Muscle of back (tissue), 11 donors: Measurements from ENCODE around the gene ENPP3. TPM values are rescaled to one million over a fixed set of nuclear protein-coding genes. Genes with fewer than 3 reads are reported as not detected.
"Not testable (repeated sequence)": the region's sequence is repeated elsewhere in the genome, so short reads cannot be mapped to it uniquely, and the experiment has no call there.

Experiments
- DNase-seq, 3 donors: peaks; one replicate each; pipeline versions ENCODE4 v3.0.0 to v3.0.0-alpha.2; 2013
- polyA plus RNA-seq, 10 donors: library from polyadenylated mRNA; unstranded; fragments of 120-200 nt; gene quantifications; one replicate each; pipeline ENCODE4 v1.2.1, GENCODE V29; 2013; ENCODE audit not compliant: insufficient read length in 10 of 10

Gene ENPP3
- polyA plus RNA-seq, 10 donors: 0.13 to 0.71 (median 0.28) TPM

DNA sequence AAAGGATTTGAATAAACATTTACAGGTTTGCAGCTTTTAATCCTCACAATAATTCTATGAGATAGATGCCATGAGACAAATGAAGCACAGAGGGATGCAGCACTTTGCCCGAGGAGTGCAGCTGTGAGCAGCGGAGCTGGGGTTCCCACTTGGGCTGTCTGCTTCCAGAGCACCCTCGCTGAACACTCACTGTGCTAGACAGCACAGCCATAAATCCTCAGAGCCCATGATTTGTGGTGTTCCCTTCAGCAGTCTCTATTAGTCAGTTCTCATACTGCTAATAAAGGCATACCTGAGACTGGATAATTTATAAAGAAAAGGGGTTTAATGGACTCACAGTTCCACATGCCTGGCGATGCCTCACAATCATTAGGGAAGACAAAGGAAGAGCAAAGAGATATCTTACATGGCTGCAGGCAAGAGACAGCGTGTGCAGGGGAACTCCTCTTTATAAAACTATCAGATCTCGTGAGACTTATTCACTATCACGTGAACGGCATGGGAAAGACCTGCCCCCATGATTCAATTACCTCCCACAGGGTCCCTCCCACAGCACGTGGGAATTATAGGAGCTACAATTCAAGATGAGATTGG, 99.0 kb downstream of the ENPP3 start:
- DNase-seq: no peak

DNA sequence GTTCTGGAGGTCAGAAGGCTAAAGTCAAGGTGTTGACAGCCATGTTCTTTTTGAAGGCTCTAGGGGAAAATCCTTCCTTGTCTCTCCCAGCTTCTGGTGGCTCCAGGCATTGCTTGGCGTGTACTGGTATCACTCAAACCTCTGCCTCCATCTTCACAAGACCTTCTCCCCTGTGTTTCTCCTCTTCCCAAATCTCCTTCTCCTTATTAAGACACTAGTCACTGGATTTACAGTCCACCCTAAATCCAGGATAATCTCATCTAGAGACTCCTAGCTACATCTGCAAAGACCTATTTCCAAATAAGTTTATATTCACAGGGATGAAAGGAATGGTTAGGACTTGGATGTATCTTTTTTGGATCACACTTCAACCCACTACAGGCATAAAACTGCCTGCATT, 99.7 kb downstream of the ENPP3 start:
- no peak for DNase-seq

DNA sequence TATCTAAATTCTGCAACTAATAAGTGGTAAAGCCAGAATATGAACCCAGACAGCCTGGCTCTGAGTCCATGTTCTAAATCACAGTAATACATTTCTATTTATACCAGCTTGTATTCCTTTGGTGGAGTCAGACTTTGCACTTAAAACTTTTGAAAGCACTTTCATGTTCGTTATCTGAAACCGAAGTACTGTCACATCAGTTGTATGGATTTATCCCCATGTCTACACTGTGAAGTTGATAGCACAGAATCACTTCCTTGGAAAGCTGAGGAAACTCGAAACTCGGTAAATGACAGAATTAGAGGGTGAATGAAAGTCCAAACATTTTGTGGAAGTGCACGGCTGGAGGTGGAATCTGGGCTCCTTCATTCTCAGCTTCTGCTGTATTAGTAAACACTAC, 102.0 kb downstream of the ENPP3 start:
- no peak for DNase-seq

DNA sequence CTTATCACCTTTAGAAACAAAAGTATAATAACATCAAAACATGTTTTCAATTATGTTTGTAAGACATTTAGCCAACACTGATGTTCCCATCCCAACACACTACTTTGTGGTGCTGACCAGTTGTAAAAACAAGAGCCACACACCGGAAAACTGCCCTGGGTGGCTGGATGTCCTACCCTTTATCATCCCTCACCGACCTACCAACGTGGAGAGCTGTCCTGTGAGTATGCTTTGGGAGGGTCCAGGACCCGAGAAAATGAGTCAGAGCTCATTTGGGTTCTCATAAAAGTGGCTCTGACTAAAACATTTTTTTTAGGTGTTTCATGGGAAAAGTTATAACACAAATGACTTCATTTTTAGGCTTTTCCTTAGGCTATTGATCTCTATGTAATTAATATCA, 103.1 kb downstream of the ENPP3 start:
- no peak for DNase-seq

DNA sequence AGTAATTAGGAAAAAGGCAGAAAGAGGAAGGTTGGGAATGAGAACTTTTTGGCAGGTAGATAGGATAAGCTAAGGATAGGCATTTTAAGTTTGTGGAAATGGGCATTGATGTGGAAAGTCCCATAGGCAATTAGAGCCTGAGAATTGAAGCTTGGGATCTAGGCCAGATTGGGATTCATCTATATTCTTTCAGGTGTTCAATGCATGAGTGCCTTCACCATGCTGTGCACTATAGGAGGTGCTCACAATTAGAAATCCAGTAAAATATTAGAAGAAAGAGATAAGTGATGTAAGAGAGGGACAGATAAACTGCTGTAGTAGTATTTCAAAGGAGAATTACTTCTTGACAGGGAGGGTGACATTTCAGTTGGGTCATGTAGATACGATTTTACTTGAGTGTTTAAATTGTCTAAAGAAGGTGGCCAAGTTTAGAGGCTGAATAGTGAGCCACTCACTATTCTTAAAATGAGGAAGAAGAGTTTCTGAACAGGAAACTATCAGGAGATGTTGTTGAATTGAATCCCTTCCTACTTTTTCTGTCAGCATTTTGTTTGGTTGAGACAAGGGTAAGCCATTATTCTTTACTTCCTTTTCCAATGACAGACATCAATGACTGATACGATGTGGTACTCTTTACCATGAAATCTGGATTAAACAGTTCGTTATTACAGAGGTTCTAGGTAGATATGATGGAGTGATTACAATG, 104.7 kb downstream of the ENPP3 start:
- no peak for DNase-seq

DNA sequence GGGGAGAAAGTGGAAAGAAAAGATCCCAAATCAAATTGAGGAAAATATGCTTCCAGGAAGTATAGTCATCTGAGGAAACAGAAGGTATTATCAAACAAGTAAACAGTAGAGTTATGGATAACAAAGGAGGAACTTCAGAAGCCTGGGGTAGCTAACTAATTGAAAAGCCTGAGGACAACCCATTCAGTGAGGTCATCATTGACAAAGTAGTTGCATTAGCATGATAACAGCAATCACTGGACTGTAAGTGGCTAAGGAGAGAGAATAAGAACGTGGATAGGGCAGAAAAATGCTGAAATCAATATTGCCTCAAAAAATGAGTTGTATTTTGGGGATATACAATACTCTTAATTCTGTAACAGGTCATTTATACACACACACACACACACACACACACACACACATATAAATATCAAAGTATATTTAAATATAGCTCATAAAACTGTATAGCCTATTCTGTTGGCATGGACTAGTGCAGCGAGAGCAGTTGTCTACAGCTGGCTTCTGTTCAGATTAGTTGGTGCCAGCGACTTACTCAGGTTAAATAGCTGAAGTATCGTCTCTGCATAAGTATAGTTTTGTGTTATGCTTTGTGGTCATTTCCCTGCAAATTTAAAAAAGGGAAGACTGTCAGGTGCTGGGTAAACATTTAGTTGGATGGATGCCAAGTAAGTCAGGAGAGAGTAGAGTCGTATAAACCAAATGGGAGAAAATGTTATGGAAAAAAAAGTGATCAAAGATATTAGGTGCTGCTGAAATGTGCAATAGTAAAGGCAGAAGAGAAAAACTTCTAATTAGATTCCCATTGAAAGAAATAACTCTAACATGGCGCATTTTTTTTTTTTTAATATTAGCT, 107.6 kb downstream of the ENPP3 start:
- DNase-seq: no peak

DNA sequence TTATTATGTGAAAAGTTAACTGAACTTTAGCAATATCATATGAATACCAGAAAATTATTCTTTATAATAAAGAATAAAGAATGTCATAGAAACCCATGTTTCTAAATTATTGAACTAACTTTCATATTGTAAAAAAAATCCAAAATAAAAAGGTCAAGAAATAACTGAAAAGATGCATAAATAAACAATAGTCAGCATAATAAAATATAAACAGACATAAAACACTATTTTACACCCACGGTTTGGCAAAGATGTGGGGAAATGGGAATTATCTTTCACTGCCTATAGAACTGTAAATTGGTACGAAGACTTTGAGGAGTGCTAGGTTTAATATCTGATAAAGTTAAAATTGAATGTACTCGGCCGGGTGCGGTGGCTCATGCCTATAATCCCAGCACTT, 108.4 kb downstream of the ENPP3 start:
- no peak for DNase-seq

DNA sequence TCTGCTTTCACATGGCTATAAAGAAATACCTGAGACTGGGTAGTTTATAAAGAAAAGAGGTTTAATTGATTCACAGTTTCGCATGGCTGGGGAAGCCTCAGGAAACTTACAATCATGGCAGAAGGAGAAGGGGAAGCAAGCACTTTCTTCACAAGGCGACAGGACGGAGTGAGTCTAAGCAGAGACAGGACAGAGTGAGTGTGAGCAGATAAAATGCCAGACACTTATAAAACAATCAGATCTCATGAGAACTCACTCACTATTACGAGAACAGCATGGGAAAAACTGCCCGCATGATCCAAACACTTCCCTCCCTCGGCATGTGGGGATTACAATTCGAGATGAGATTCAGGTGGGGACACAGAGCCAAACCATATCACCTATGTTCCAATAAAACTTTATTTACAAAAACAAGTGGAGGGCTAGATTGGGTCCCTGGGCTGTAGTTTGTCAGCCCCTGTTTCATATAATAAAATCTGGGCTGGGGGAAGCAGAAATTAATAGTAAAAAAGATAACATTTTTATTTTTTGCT, 110.8 kb downstream of the ENPP3 start:
- DNase-seq: no peak

DNA sequence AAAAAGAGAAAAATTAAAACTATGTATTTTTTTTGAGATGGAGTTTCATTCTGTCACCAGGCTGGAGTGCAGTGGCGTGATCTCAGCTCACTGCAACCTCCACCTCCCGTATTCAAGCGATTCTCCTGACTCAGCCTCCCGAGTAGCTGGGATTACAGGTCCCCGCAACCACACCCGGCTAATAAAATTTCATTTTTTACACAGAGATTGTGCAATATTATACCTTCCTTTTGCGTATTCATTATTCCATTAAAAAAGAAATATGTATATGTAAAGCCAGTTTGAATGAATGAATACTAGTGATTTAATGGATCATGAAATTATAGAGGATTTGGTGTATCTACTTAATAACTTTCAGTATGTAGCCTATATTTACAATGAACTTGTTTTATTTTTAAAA, 111.9 kb downstream of the ENPP3 start:
- DNase-seq: no peak

DNA sequence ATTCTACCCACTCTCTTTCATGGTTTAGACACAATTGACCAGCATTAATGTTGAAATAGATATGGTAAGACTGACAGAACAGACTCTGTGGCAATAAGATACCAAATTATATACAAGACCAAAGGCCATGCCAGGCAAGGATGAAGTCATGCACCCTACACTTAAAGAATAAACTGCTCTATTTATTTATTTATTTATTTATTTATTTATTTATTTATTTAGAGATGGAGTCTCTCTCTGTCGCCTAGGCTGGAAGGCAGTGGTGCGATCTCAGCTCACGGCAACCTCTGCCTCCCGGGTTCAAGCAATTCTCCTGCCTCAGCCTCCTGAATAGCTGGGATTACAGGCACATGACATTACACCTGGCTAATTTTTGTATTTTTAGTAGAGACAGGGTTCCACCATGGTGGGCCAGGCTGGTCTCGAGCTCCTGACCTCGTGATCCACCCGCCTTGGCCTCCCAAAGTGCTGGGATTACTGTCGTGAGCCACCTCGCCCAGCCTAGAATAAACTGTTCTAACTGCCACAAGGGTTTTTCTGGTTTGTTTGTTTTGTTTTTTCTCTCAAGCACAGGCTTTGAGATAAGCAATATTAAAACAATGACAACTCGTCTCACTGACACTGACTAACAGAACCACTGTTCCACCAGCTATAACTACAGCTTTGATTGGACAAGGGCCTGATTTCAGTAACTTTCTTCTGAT, 114.1 kb downstream of the ENPP3 start:
- DNase-seq: not testable (repeated sequence)

DNA sequence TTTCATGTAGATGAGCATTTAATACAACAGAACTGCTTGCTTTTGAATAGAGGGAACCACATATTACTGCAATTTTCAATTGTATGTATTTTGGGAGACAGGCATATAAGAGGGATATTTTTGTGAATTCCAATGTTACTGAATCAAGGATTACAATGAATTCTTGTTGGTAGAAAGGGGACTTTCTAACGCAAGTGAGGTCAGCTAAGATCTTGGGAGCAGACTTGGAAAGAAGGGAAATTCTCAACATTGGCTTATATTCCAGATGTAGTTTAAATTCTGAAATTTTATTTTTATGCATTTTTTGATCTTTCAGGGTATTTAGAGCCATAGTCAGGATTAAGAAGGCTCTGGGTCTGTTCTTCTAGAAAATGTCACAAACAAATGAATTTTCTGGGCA, 117.0 kb downstream of the ENPP3 start:
- DNase-seq: no peak

DNA sequence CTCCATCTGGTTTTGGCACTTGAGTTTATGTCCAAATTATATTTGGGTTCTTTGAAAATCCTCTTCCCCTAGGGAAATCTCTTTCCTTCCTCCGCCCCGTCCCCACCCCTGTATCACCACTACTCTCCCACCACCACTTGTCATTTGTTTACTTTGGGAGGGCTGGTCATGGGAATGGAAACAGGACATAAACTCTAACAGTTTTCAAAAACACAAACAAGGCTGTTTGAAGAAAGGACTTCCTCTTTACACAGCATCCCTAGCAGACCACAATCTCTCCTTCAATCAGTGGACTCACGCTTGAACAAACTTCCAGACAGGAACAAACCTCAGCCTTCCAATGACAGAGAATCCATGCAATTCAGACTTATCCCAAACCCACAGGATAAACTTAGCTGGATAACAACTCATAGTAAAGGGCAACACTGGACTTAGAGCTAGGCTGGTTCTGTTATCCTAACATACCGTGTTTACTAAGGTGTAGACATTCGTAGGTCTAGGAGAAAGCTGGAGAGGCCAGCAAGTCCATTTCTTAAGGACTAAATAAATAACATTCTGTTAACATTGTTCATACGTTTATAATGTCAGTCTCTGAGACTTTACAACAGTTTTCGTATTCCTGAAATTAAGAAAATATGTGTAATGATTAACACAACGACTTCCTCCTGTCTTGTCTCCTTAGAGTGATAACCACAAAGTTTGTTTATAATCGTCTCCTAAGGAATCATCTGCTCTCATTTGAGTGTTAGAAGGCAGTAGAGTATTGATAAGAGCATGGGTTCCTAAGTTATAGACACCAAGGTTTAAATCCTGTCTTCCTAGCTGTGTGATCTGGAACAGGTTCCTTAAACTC, 117.8 kb downstream of the ENPP3 start:
- DNase-seq: no peak

DNA sequence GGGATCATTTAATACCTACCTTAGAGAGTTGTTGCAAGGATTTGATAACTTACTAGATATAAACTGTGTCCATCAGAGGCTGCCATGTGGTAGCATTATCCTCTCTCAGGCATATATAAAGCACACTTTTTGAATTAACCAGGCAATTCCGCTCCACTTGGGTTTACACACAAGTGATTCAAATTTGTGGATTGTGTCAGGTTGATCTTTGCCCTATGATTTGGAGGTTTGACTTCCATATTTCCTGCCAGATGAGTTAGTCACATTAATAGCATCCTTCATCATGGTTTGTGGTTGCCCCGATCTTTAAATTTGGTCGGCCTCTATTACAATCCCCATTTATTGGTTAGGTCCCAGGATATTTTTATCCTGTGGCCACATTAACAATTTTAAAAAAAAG, 118.5 kb downstream of the ENPP3 start:
- peak in 1 of 3 donors; percentile 74 for DNase-seq

DNA sequence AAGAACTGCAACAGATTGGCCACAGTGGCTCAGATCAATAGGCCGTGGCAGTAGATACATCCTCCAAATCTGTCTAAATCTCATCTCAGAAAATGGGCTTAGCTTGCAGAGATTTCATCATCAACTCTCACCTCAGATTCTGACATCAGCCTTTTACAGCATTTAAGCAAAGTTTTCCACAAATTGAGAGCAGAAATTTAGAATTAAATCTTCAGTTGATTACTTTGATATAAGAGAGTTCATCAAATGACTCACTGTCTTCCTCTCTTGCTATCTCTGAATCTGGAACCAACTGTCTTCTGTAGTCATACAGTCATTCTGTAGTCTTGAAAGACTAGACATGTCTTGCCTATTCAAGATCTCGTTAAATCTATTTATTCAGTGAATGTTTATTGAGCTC, 118.9 kb downstream of the ENPP3 start:
- no peak for DNase-seq

DNA sequence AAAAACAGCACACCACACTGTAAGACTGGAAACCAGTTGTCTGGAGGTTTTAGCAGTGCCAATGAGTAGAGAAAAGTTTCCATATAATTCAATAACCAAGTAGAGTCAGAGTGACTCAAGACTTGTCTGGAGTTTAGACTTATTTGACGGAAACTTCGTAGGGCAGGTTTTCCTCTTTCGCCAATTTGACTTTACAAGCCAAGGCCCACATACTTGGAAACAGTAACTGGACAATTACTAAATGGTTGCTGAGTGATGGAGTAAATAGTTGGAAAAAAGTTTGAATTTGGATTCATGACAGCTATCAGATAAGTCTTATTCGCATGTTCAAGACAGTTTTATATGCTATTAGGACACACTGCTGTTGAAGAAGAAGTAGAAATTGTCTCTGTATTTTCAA, 121.8 kb downstream of the ENPP3 start:
- peak in 2 of 3 donors; percentile 76 to 79 for DNase-seq

DNA sequence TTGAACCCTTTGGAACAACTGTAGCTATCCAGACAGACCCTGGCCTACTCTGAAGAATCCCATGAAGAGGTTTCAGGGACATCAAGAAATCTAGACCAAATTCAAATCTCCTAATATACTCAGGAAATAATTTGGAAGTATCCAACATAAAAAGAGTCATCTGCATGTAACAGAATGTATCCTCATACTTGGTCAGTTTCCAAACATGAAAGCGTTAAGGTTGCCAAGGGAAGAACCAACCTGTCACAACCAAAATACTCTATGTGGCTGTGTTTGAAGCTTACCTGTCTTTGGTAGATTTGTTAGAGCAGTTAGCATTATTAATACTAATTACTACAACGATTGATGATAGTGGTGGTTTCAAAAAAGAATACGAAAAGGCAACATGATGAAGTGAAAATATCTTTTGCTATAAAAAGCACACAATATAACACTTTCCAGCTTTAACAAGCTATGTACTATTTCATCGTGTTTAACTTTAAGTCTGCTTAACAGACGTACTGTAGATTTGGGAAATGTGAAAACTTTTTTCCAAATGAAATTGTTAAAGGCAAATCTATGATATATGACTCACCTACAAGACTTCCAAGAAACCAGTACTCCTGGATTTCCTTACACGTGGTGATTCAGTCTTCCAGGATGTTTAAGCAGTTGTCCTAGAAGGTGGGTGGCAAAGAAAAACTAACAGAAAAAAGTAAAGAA, 124.1 kb downstream of the ENPP3 start:
- peak in 2 of 3 donors; percentile 39 to 46 for DNase-seq

DNA sequence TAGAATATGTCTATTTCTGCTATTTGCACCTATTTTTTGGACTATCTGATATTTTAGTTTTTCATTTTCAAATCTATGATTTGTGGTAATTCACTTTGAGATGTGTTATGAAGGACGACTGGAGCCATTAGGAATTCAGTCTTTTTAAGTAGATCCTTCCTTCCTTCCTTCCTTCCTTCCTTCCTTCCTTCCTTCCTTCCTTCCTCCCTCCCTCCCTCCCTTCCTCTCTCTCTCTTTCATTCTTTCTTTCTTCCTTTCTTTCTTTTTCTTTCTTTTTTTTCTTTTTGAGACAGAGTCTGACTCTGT, 124.6 kb downstream of the ENPP3 start:
- DNase-seq: no peak

DNA sequence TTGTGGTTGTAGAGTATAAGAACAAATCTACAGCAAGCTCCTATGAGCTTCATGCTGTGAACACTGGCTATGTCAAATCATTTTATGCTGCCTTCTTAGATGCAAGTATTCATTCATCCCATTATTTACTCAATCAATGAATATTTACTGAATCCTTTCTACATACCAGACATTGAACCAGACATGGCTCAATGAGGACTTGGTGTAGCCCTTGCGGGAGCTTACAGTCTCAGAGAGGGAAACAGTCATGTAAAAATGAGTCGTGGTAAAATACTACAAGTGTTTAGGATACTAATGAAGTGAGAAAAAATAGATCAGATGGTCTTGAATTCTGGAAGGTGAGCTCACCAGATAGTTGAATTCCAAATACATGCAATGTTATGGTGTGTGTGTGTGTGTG, 125.9 kb downstream of the ENPP3 start:
- no peak for DNase-seq

DNA sequence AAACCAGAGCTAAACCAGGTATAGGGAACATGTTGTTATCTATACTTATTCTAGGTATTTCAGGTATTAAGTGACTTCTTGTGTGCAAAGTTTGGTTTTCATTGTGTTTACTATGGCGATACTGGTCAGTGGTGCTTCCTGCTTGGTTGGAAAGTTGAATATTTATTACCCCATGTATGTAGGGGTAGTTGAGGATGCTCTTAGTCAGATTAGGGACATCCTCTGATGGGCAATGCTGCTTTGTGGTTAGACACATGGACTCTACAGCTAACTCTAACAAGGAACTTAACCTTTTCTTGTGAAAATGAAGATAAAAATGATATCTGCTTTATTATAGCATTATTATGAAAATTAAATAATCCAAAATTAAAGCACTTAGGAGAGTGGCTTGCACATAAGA, 126.6 kb downstream of the ENPP3 start:
- DNase-seq: no peak

DNA sequence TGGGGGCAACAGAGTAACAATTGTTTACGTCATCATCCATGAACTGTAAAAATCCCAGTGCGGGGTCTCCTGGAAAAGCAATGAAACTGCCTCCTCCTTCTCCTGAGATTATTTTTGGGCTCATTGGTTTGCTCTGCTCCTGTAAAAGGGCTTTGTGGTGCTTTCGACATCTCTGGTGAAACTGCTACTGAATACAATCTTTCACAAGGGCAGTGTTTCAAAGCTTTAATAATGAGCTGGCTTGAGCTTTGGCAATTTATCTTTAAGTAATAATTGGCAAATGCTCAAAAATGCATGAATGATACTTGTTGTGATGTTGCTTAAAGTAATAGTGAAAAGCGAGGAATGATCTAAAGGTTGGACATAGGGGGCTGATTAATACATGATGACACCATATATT, 127.2 kb downstream of the ENPP3 start:
- no peak for DNase-seq
